Right renal cortex interstitium (tissue), 3 donors: ENCODE data around the gene XXYLT1. TPM values are rescaled to one million over a fixed set of nuclear protein-coding genes. Genes with fewer than 3 reads are reported as not detected.

Experiments used
- DNase-seq, 3 donors: peaks; one replicate each; pipeline ENCODE4 v3.0.0-alpha.2; 2013; ENCODE audit warnings: low read depth in 3 of 3, low spot score in 2 of 3
- polyA plus RNA-seq, 3 donors: library from polyadenylated mRNA; unstranded; fragments of 120-200 nt; gene quantifications; one replicate each; pipeline ENCODE4 v1.2.1, GENCODE V29; 2013; ENCODE audit not compliant: insufficient read length in 3 of 3

Gene XXYLT1
- polyA plus RNA-seq, 3 donors = 29.7 to 32.4 (median 30.3) TPM

DNA sequence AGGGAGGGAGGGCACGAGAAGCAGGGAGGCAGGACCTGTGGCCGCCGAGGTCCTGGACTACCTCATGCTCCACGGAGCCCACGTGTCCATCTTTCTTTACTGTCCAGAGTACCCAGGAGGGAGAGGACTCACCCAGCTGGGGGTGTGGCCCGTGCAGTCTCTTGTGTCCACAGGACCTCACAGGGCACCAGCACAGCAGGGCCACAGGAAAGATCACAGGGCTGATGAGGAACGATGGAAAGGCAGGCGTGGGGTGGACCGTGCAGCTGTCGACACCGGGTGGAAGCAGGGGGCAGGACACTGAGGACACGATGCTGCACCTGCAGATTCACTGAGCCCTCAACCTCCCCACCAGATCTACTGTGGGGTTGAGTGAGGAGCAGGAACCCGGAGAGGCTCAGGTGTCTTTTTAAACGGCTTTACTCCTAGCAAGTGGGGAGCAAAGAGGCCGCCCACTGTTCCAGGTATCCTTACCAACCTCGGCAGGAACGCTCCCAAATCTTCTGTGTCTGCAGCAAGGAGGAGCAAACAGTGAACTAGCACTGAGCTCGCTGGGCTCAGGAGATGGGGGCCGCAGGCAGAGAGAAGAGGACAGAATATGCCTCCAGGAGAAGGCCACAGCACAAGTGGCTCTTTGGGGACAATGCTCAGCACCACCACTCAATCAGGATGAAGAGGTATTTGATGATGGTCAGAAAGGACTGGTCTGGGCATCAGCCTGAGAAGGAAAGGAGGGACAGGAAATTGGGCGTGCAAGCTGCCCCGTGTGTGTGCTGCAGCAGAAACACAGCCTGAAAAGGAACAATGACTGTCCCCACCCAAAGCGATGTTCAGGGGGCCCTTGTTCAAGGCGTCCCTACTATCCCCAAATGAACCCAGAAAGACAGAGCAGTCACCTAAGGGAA, 198.8 kb downstream of the XXYLT1 start:
- DNase-seq = no peak

DNA sequence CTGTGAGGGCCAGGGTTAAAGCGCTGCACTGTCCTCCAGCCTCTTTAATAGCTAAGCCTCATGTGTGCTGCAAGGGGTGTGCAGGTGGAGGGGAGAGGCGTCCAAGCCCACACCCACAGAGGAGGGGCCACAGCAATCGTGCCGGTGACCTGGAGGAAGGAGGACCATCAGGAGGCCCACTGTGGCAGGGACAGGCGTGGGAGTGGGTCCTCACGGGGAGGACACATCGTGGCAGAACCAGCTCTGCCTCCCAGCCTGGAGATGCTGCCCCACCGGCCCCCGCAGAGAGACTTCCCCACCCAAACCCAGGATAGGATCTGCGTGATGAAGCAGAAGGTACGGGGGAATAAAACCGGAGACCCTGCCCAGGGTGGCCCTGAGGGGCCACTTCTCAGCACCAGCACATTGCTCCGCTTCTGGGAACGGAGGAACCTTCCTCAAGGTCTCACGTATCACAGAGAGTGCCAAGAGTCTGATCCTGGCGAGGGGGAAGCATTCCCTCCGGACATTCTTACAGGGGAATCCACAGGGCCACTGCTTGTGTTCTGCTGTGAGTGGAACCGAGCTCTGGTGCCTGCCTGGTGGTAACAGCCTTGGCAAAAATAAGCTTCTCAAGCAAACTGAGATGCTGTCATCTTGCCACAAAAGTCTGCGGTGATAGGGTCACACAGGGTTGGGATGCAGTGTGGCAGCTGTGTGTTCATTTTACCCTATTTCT, 199.8 kb downstream of the XXYLT1 start:
- DNase-seq = no peak

DNA sequence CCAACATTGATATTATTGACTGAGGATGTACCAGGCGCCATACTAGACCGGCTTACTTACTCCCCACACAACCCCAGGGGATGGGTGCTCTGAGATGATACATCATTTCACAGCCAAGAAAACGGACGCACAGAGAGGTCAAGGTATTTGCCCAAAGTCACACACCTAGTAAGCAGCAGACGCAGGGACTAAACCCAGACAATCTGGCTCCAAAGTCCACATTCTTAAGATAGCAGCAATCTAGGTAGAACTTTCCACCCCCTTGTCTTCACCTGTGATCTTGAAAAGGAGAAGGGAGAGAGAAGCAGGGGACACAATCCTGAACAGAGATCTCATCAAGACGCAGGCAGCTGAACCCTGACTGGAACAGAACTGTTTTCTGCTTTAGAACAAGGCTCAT, 200.6 kb downstream of the XXYLT1 start:
- no peak for DNase-seq

DNA sequence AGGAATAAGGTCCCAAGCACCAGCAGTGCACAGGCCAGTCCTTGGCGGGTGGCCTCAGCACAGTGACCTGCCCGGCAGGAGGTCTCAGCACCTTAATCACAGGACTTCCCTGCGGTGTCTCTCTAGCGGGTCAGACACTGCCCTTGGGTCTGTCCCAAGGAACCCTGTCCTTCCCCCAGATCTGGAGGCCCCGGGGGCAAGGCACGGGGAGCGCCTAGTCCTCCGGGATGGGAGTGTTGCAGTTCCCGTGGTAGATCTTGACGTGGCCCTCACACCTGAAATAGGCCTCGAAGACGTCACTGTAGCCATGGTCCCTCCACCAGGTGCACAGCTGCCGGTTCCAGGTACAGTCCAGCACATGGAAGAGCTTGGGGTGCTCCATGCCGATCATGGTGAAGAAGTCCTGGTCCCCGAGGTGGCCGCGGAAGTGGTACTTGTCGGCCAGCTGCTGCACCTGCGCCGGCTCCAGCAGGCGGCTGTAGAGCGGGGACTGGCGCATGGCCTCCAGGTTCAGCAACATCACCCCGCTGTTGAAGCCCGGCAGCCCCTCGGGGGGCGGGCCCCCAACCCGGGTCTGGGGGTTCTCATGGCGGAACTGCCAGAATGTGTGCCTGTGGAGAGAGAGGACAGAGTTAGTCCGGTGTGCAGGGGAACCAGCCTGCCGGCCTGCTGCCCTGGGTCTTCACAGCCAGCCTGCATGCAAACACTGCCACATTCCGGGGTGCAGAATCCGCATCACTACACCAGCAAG, 201.3 kb downstream of the XXYLT1 start:
- no peak for DNase-seq

DNA sequence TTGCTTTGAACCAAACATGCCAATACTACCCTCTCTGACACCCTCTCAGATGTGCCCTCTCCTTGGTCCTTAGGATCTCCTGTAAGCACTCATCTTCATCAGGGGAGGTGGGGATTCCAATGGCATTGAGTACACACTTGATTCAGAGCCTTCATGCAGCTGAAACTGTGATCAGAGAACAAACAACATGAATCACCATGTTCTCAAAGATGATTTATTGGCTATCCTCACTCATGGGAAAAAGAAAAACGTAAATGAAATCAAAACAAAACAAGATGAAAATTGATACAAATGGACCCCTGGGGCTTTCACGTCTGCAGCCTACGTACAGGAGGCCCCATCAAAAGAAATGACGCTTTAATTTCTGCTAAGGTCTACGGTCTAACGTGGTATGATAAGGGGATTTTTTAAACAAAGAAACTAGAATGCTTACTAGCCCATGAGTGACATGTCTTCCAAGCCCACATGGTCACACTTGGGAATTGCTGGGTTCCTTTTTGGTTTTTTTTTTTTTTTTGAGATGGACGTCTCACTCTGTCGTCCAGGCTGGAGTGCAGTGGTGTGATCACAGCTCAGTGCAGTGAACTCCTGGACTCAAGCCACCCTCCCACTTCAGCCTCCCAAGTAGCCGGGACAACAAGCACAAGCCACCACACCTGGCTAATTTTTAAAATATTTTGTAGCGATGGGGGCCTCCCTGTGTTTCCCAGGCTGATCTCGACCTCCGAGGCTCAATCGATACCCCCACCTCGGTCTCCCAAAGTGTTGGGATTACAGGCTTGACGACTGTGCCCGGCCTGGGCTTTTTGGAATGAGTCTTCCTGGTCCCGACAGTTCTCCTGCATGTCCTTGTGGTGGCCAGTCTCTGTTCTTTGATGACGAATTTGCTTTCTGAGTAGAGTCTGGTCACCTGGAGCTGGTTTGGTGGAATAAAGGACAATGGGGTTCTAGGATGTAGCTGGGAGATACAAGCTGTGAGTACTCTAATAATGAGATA, 202.6 kb downstream of the XXYLT1 start:
- no peak for DNase-seq

DNA sequence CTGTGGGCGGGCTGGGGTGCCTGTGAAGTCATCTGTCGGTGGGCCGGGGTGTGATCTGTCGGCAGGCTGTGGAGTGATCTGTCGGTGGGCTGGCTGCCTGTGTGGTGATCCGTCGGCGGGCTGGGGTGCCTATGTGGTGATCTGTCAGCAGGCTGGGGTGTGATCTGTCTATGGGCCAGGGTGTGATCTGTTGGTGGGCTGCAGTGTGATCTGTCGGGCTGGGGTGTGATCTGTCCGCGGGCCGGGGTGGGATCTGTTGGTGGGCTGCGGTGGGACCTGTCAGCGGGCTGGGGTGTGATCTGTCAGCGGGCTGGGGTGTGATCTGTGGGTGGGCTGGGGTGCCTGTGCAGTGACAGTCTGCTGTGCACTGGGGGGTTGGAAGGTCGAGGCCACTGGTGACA, 204.5 kb downstream of the XXYLT1 start:
- no peak for DNase-seq

DNA sequence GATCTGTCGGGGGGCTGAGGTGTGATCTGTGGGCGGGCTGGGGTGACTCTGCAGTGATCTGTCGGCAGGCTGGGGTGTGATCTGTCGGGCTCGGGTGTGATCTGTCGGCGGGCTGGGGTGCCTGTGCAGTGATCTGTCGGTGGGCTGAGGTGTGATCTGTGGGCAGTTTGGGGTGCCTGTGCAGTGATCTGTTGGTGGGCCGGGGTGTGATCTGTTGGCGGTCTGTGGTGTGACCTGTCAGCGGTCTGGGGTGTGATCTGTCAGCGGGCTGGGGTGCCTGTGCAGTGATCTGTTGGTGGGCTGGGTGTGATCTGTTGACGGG, 205.1 kb downstream of the XXYLT1 start:
- DNase-seq = no peak

DNA sequence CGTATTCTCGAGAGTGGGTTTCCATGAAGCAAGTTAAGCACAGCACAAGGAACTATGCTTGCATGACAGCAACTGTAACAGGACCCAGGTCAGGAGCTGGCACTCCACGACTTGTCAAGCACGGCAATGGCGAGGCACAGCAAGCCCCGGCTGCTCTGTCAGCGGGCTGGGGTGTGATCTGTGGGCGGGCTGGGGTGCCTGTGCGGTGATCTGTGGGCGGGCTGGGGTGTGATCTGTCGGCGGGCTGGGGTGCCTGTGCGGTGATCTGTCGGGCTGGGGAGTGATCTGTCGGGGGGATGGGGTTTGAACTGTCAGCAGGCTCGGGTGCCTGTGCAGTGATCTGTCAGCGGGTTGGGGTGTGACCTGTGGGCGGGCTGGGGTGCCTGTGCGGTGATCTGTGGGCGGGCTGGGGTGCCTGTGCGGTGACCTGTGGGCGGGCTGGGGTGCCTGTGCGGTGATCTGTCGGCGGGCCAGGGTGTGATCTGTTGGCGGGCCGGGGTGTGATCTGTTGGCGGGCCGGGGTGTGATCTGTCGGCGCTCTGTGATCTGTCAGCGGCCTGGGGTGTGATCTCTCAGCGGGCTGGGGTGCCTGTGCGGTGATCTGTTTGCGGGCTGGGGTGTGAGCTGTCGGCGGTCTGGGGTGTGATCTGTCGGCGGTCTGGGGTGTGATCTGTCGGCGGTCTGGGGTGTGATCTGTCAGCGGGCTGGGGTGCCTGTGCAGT, 205.7 kb downstream of the XXYLT1 start:
- DNase-seq = no peak

DNA sequence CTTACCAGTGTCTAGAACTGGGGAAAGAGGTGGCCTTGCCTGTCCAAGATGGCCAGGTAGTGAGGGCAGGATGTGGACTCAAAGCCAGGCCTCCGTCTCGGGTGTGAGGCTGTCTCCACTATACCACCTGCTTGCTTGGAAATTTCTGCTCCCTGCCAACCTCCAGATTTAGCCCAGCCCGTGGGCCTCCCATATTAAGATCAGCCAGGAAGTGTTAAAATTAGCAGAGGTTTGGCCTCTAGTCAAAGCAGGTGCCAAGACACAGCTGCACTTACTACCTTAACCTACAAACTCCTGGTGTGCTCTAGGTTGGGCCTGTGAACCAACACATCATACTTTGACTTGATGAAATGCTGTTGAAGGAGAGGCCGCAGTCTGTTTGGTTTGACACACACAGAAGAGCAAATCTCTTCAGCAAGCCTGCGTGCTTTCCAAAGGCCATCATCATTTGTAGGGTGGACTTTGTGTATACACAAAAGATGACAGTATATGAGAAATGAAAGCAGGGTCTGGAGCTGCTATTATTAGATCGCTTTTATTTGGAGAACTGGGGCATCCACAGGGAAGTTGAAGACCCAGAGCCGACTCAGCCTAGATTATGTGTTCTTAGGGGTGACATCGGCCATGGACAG, 206.5 kb downstream of the XXYLT1 start:
- DNase-seq = no peak

DNA sequence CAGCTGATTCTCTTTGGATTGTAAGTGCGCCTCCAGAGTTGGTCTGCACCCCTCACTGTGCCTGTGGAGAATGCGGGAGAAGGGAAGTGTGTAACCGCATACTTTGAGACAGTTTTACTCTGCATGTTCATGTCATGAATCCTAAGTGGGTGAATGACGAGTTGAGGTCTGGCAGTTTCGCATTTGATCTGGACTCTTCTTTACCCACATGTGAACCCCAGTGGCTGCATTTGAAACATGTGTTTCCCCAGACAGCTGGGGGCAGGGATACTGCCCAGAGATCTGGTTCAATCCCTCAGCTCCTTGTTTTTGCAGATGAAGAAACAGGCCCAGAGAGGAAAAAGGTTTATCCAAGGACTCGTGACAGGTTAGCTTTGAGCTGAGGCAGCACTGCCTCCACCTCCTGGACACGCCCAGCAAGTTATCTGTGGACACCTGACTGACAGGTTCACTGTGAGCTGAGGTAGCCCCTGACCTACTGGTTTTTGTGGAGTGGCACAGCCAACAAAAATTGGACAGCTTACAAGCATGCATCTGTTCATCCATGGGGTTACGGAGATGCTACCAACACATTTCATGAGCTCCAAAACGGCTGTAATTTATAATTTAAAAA, 207.3 kb downstream of the XXYLT1 start:
- DNase-seq = no peak

DNA sequence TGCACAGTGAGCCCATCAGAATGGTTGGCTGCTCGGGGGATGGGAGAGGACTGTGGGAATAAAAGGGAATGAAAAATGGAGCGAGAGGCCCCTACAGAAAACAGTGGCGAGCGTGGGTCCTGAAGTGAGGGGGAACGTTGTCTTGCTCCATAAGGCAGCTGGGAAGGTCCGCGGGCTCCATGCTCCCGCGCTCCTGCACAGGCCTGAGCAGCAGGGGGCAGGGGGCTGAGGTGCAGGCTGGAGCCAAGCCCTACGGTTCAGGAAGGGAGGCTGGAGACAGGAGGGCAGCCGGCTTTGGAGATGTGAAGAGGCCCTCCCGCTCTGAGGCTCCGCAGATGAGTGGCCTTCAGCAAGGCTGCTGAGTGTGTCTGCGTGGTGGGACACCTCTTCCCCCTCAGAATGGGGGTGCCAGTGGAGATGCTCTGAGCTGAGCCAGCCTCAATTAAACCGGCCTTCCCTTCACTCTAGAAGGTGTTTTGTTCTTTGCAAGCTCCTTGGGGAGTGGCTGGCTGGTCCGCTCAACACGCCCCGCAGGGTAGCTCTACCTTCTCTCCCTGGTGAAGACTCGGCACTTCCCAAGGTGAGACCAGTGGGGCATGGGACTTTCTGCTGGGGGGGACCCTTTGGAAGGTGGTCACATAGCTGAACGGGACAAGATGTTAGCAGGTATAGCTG, 208.0 kb downstream of the XXYLT1 start:
- no peak for DNase-seq

DNA sequence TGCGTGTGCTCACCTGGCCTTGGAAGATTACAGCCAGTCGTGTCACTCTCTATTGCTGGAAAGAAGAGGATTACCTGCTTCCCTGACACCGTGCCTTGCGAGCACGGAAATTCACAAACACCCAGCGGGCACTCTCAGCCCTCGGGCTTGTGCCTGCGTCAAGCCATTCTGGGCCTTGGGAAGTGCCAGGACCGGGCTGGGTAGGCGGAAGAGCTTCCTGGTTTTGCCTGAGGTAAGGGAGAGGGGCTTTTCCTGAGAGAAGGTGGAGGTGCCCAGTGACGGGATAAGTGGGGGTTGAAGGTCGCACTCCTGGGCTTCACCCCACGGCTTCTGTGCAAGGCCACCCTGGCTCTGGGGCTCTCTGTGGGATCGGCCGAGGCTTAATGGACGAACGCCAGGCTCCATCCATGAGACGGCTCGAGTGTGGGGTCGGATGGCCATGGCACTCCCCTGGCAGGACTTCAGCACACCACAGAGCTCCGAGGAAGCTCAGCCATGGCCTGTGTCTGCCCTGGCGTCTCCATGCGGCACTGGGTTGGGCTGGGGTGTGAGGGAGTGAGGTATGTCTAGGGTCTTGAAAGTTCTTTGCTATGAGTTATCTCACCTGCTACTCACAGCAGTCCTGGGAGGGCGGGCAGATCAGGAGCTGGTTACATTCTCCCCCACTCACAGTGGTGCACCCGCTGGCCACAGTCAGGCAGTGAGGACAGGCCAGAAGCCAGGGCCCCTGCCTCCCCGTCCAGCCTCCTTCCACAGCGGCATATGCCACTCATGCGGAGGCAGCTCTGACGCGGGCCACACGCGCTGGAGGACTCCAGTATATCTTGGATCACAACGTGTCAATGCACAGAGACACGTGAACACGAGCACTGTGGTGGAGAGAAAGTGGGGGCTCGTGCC, 209.0 kb downstream of the XXYLT1 start:
- DNase-seq = no peak

DNA sequence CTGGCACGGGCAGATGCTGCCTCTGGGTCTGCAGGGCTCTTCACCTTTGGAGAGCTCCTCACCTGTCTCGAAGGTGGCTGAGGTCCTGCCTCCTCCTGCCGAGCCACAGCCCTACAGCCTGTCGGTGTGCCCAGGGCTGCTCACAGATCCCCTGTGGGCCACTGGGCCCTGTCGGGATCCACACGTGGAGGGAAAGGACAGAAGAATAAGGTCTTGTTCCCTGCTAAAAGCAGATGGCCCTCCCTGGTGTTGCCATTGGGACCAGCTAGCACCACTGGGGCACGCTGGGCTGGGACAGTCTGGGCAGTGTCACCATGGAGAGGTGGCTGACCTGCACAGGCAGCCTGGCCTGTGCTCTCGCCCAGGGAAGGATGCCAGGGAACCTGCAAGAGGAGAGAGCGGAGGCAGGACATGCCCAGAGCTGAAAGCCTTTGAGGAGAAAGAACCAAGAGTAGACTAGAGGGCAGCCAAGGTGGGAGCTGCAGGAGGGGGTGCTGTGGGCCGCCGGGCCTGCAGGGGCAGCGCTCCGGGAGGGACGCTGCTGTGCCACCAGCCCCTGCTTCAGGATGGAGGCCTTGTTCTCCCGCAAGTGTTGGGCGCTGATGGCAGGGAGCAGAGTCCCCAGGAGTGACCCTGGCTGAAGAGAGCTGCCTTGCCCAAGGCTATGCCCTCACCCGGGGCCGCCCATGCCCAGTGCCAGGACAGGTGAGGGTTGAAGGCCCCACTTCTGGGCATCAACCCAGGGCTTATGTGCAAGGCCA, 210.2 kb downstream of the XXYLT1 start:
- no peak for DNase-seq

DNA sequence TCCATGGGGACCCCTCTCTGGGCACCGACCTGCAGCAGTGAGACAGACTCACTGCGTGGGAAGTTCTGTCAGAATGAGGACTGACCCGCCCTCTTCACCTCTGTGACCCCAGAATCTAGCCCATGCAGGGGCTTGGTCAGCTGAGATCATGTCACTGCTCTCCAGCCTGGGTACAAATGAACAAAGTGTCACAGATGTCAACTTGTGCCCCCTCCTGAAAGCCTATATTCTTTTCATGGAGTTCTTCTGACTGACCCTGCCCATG, 210.8 kb downstream of the XXYLT1 start:
- no peak for DNase-seq

DNA sequence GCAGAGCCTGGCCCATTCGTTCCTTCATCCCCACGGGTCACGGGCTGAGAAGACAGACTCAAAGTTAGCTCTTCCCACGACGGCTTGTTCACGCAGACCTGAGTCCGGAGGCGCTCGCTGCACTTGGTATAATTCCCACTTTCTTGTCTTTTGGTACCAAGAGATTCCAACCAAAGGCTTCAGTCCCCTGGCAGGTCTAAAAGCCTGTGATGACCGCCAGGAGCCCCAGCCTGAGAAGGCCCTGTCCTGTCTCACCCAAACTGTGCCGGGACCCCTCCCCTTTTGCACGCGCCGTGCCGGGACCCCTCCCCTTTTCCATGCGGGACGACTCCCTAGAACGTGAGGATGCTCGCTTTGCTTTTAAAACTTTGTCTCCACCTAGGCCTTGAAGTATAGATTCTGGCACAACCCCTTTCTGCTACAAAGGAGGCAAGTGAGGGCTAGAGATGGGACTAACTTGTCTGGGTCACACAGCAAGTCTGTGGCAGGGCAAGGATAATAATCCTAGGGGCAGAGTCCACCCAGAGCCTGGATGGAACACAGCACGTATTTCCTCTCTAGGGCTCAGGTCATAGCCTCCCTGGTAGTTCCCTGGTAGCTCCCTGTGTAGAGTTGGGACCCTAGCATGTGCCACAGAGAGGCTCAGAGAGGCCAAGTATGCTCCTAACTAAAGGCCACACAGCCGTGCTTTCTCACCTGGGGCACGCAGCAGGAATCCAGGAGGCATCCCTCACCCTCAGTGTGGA, 211.3 kb downstream of the XXYLT1 start:
- no peak for DNase-seq

DNA sequence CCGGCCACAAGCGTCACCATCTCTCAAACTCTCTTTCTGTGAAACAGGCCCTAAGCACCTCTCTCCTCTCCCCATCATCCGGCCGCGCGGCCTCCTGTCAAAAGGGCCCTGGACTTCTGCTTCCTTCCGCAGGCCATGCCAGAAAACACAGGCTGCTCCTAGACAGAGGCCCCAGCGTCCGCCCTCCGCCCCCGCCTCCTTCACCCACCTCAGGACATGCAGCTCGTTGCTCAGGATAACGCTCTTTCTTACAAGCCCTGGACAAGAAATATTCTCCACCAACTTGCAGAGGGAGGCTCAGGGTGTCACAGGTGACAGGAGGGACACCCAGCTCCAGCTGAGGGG, 212.0 kb downstream of the XXYLT1 start:
- no peak for DNase-seq
